PC-3 (cell line): ENCODE data around the gene LYSMD3. TPM values are rescaled to one million over a fixed set of nuclear protein-coding genes. Genes with fewer than 3 reads are reported as not detected.
A peak's percentile ranks its signal among the peaks of the same experiment; 100 is the strongest.

ENCODE experiments used
- ATAC-seq: fragments of 200-7000 bp; cut with Tn5 transposase; 2 replicates; pipeline ENCODE4 v1.9.1; 2020; ENCODE audit warnings: mild to moderate bottlenecking, moderate library complexity
- BruUV-seq: library from RNA; stranded (reverse); fragments of 400-500 nt; replicated peaks from 2 replicates; lab custom pipeline; 2021; lab: Mats Ljungman, UMichigan
- CTCF ChIA-PET: fragments of 300-600 bp; sonication (Branson Sonifier 250); formaldehyde crosslinking; loops from one replicate; lab custom pipeline; 2022; ENCODE audit warnings: antibody characterized with exemption; lab: Charles Lee
- POLR2A ChIA-PET: fragments of 300-600 bp; sonication (Branson Sonifier 250); formaldehyde crosslinking; loops from one replicate; lab custom pipeline; 2022; ENCODE audit warnings: antibody characterized with exemption; ENCODE audit not compliant: unreplicated experiment; lab: Charles Lee
- DNase-seq: peaks from one replicate; pipeline ENCODE4 v3.0.0-alpha.2; 2015
- H2AFZ ChIP-seq: fragments of 300-600 bp; sonication (generic); 2 replicates; pipeline ENCODE4 v1.6.0; 2016; ENCODE audit warnings: antibody characterized with exemption, low read length
- H3F3A ChIP-seq: fragments of 300-600 bp; sonication (generic); one replicate; pipeline ENCODE4 v1.6.0; 2017; ENCODE audit warnings: antibody characterized with exemption, low read length, control low read depth, mild to moderate bottlenecking; ENCODE audit not compliant: unreplicated experiment
- H3K27ac ChIP-seq: fragments of 300-600 bp; sonication (generic); 2 replicates; pipeline ENCODE4 v1.5.1; 2016; ENCODE audit warnings: mild to moderate bottlenecking, low read length
- H3K27me3 ChIP-seq: fragments of 300-600 bp; sonication (generic); 2 replicates; pipeline ENCODE4 v1.6.1; 2016; ENCODE audit warnings: low read length, mixed read lengths
- H3K36me3 ChIP-seq: fragments of 300-600 bp; sonication (generic); 2 replicates; pipeline ENCODE4 v1.6.1; 2016; ENCODE audit warnings: low read depth, mixed run types, low read length, mixed read lengths
- H3K4me1 ChIP-seq: fragments of 300-600 bp; sonication (generic); 2 replicates; pipeline ENCODE4 v1.5.1; 2016; ENCODE audit warnings: low read length; ENCODE audit not compliant: insufficient read depth
- H3K4me2 ChIP-seq: fragments of 300-600 bp; sonication (generic); 2 replicates; pipeline ENCODE4 v1.6.0; 2016; ENCODE audit warnings: low read length
- H3K4me3 ChIP-seq: fragments of 300-600 bp; sonication (generic); 2 replicates; pipeline ENCODE4 v1.5.1; 2016; ENCODE audit warnings: mild to moderate bottlenecking, low read length, mixed read lengths
- H3K79me2 ChIP-seq: fragments of 300-600 bp; sonication (generic); 2 replicates; pipeline ENCODE4 v1.6.1; 2017; ENCODE audit warnings: low read length, mixed read lengths
- H3K9ac ChIP-seq: fragments of 300-600 bp; sonication (generic); 2 replicates; pipeline ENCODE4 v1.6.0; 2016; ENCODE audit warnings: mild to moderate bottlenecking, low read length
- H3K9me2 ChIP-seq: fragments of 300-600 bp; sonication (generic); replicated peaks from 2 replicates; pipeline ENCODE4 v1.6.1; 2016; ENCODE audit warnings: mixed run types, low read length, mixed read lengths
- H3K9me3 ChIP-seq: fragments of 300-600 bp; sonication (generic); 2 replicates; pipeline ENCODE4 v1.6.1; 2016; ENCODE audit warnings: low read length, mixed read lengths
- H4K20me1 ChIP-seq: fragments of 300-600 bp; sonication (generic); 2 replicates; pipeline ENCODE4 v1.6.1; 2016; ENCODE audit warnings: low read length, mixed read lengths
- CTCF ChIP-seq: fragments of 300-600 bp; sonication (generic); conservative IDR thresholded peaks from 2 replicates; pipeline ENCODE4 v1.5.1; 2017; ENCODE audit warnings: antibody characterized with exemption, low read depth, mild to moderate bottlenecking, low read length
- EZH2 ChIP-seq: fragments of 300-600 bp; sonication (generic); IDR thresholded peaks from one replicate; pipeline ENCODE4 v1.6.1; 2017; ENCODE audit warnings: antibody characterized with exemption, mild to moderate bottlenecking, low read length; ENCODE audit not compliant: unreplicated experiment
- EZH2phosphoT487 ChIP-seq: fragments of 300-600 bp; sonication (generic); IDR thresholded peaks from 2 replicates; pipeline ENCODE4 v1.6.1; 2018; ENCODE audit warnings: mild to moderate bottlenecking, antibody characterized with exemption, low read length, borderline replicate concordance
- intact Hi-C: fragments of 100-400 bp; cut with micrococcal nuclease; formaldehyde crosslinking; loops from 2 replicates; pipeline ENCODE4 v1.9.0; 2023
- total RNA-seq: library from RNA; depleted of rRNA; stranded (reverse); fragments of >200 nt; gene quantifications from 2 replicates; pipeline ENCODE4 v1.2.3, GENCODE V29; 2014

Gene LYSMD3
- total RNA-seq, 1 experiment from 2014 or later = 10.0 TPM

DNA sequence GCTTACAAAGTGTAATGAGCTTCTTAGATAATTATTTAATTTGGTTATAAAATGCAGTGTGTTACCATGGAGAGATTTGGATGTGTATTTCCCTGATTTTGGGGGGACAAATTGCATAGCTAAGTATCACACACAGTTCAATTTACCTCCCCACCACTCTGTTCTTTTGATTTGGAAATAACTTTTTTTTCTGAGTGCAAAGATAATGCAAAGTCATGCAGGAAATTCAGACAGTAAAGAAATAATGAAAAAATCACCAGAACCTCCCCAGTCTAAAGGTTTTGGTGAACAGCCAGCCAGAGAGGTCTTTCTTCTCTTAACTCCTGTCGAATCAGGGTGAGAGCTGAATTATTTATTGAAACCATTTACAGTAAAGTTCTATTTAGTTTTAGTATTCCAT is 32.4 kb upstream of the LYSMD3 start:
- no TSS peak for BruUV-seq
- H3K9ac ChIP-seq = peak overlapping the region; percentile 15; the same call in 1 of the 2 replicates
- H3K27ac ChIP-seq = peak overlapping the region; percentile 84
- DNase-seq = peak; percentile 27
- H3K4me2 ChIP-seq = peak overlapping the region; percentile 87
- no peaks in the 10 kb centered on the region for H3K27me3 ChIP-seq
- ATAC-seq = no peak
- intact Hi-C loops = loop anchor here (1.0 kb wide), 1 partner anchor 10 kb away; no protein-coding TSS in a partner anchor
- H3K4me1 ChIP-seq = peaks cover 47% of the 10 kb centered on the region
- CTCF ChIA-PET = no interaction called here
- no peaks in the 10 kb centered on the region for H3K9me3 ChIP-seq
- no peaks in the 10 kb centered on the region for H3F3A ChIP-seq
- POLR2A ChIA-PET = no interaction called here
- no peak overlapping the region for H2AFZ ChIP-seq
- peak overlapping the region; percentile 3; the same call in 1 of the 2 replicates for H3K4me3 ChIP-seq
- TF ChIP-seq CTCF (no peak), EZH2phosphoT487 (no peak), EZH2 (no peak)
- no peaks in the 10 kb centered on the region for H3K36me3 ChIP-seq
- H3K9me2 ChIP-seq = no peaks in the 10 kb centered on the region
- no peaks in the 10 kb centered on the region for H4K20me1 ChIP-seq
- H3K79me2 ChIP-seq = peaks cover 21% of the 10 kb centered on the region

GRCh38 chr5:90560771-90561170 is 31.4 kb upstream of the LYSMD3 start:
- BruUV-seq = no TSS peak
- peak; percentile 3; the same call in 1 of the 2 replicates for ATAC-seq
- Histone ChIP-seq H3K79me2 (peaks cover 19% of the 10 kb centered on the region), H3K4me2 (peak overlapping the region; percentile 87), H3K27ac (peak overlapping the region; percentile 84), H3K9ac (peak overlapping the region; percentile 42), H3K9me3 (no peaks in the 10 kb centered on the region), H4K20me1 (no peaks in the 10 kb centered on the region), H3K4me3 (peak overlapping the region; percentile 41), H3K4me1 (peaks cover 49% of the 10 kb centered on the region), H3K36me3 (no peaks in the 10 kb centered on the region), H2AFZ (no peak overlapping the region), H3K27me3 (no peaks in the 10 kb centered on the region), H3K9me2 (no peaks in the 10 kb centered on the region), H3F3A (no peaks in the 10 kb centered on the region)
- ChIA-PET CTCF (no interaction called here), POLR2A (no interaction called here)
- intact Hi-C loops = no loop called here
- no peak for TF ChIP-seq CTCF
- no peak for TF ChIP-seq EZH2
- TF ChIP-seq EZH2phosphoT487 = no peak
- peak; percentile 68 for DNase-seq

- Histone ChIP-seq H2AFZ (peak within 1 kb of the TSS; percentile 80), H4K20me1 (no peaks in the 10 kb centered on the region), H3K27ac (peak within 1 kb of the TSS; percentile 29), H3K9me2 (no peaks in the 10 kb centered on the region), H3K27me3 (no peaks in the 10 kb centered on the region), H3K4me2 (peak within 1 kb of the TSS; percentile 87), H3K9me3 (no peaks in the 10 kb centered on the region), H3K9ac (peak within 1 kb of the TSS; percentile 70), H3K79me2 (peaks cover 18% of the 10 kb centered on the region), H3K4me3 (peak within 1 kb of the TSS; percentile 73), H3K36me3 (no peaks in the 10 kb centered on the region), H3K4me1 (peaks cover 49% of the 10 kb centered on the region), H3F3A (no peaks in the 10 kb centered on the region)
- POLR2A ChIA-PET = interaction anchor here (0.6 kb wide), 3 partner anchors 13 to 149 kb away, joined by 3 to 9 read pairs (median 5); partner anchors contain the start of gene CETN3
- BruUV-seq = no TSS peak
- intact Hi-C loops = loop anchor here (1.0 to 2.0 kb wide), 6 partner anchors 10 to 84 kb away; partner anchors contain the start of genes MBLAC2 and POLR3G
- DNase-seq (peak; percentile 99), ATAC-seq (peak; percentile 88)
- TF ChIP-seq CTCF = no peak
- TF ChIP-seq EZH2 = no peak
- TF ChIP-seq EZH2phosphoT487 = no peak
- CTCF ChIA-PET = no interaction called here
These were observed 29.2 kb upstream of the LYSMD3 start, which contains the start of gene ADGRV1 for GRCh38 chr5:90558344-90559192. ADGRV1 (plus strand) TSS chr5:90558797; CDS start chr5:90558896, 99 bp downstream.
